Esophagus squamous epithelium (tissue), 4 donors: Measurements from ENCODE around the gene TAP1.

Experiments
- CTCF ChIP-seq, 6 experiments: fragments of 450-650 bp in 4 of 6; fragments of 200-600 bp in 2 of 6; sonication (generic) in 2 of 6; IDR thresholded peaks; one replicate each; pipeline ENCODE4 v1.5.1; 2016 to 2019; ENCODE audit warnings: antibody characterized with exemption in 6 of 6, mild to moderate bottlenecking in 4 of 6, moderate library complexity in 4 of 6
- POLR2A ChIP-seq, 4 donors: fragments of 450-650 bp; IDR thresholded peaks; one replicate each; pipeline ENCODE4 v1.6.1; 2017; ENCODE audit warnings: antibody characterized with exemption in 4 of 4, mild to moderate bottlenecking in 4 of 4, moderate library complexity in 3 of 4

GRCh38 chr6:32847795-32848194, 5.7 kb downstream of the TAP1 start:
- no peak for TF ChIP-seq POLR2A (IDR thresholded peaks at IDR 0.05)
- no peak for TF ChIP-seq CTCF (IDR thresholded peaks at IDR 0.05)
